ENCODE results near the gene MAD1L1.

GRCh38 chr7:2118630-2119190 is 114.0 kb downstream of the MAD1L1 start:
- TF ChIP-seq ZNF157 (tag by site-specific recombination; IDR thresholded peaks at IDR 0.05) (no peak), REPIN1 (tag by site-specific recombination; IDR thresholded peaks at IDR 0.05; ENCODE audit: low read depth) (no peak), ZNF274 (IDR thresholded peaks at IDR 0.05; ENCODE audit: low read length) (no peak), ZNF274 (tag by site-specific recombination; IDR thresholded peaks at IDR 0.05; ENCODE audit: borderline replicate concordance) (no peak), ZNF792 (tag by site-specific recombination; IDR thresholded peaks at IDR 0.05) (no peak), ZNF112 (tag by site-specific recombination; IDR thresholded peaks at IDR 0.05) (no peak), ZFP41 (tag by site-specific recombination; IDR thresholded peaks at IDR 0.05; ENCODE audit: borderline replicate concordance) (no peak), SETDB1 (IDR thresholded peaks at IDR 0.05; ENCODE audit: insufficient read length, low read length) (no peak)
- TF ChIP-seq, protein P1, sequence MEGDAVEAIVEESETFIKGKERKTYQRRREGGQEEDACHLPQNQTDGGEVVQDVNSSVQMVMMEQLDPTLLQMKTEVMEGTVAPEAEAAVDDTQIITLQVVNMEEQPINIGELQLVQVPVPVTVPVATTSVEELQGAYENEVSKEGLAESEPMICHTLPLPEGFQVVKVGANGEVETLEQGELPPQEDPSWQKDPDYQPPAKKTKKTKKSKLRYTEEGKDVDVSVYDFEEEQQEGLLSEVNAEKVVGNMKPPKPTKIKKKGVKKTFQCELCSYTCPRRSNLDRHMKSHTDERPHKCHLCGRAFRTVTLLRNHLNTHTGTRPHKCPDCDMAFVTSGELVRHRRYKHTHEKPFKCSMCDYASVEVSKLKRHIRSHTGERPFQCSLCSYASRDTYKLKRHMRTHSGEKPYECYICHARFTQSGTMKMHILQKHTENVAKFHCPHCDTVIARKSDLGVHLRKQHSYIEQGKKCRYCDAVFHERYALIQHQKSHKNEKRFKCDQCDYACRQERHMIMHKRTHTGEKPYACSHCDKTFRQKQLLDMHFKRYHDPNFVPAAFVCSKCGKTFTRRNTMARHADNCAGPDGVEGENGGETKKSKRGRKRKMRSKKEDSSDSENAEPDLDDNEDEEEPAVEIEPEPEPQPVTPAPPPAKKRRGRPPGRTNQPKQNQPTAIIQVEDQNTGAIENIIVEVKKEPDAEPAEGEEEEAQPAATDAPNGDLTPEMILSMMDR (tag by site-specific recombination; IDR thresholded peaks at IDR 0.05): no peak

Measured in HEK293 (cell line).